Right atrium auricular region (tissue), 2 donors: ENCODE measurements around the gene HYI. TPM values are rescaled to one million over a fixed set of nuclear protein-coding genes. Genes with fewer than 3 reads are reported as not detected.

Experiments used
- DNase-seq: peaks from one replicate; pipeline ENCODE4 v3.0.0-alpha.2; 2019; ENCODE audit warnings: low spot score
- H3K27ac ChIP-seq, 2 donors: fragments of 200-600 bp; sonication (generic); 1 replicate in 1 of 2; 2 replicates in 1 of 2; pipeline ENCODE4 v1.5.1; 2016 to 2019
- H3K27me3 ChIP-seq, 2 donors: fragments of 200-600 bp; sonication (generic); one replicate each; pipeline versions ENCODE4 v1.5.1 to v1.6.0; 2017 to 2019
- H3K36me3 ChIP-seq: fragments of 200-600 bp; sonication (generic); one replicate; pipeline ENCODE4 v1.5.1; 2016
- H3K4me1 ChIP-seq, 2 donors: fragments of 200-600 bp; sonication (generic); one replicate each; pipeline versions ENCODE4 v1.5.1 to v1.6.0; 2017 to 2019
- H3K4me3 ChIP-seq, 2 donors: fragments of 200-600 bp; sonication (generic); 1 replicate in 1 of 2; 2 replicates in 1 of 2; pipeline ENCODE4 v1.5.1; 2017 to 2019; ENCODE audit warnings: mild to moderate bottlenecking in 1 of 2, moderate library complexity in 1 of 2
- H3K9me3 ChIP-seq, 2 donors: fragments of 200-600 bp; sonication (generic); one replicate each; pipeline ENCODE4 v1.5.1; 2019
- CTCF ChIP-seq, 2 donors: fragments of 200-600 bp; sonication (generic); IDR thresholded peaks; one replicate each; pipeline ENCODE4 v1.5.1; 2019; ENCODE audit warnings: antibody characterized with exemption in 2 of 2
- total RNA-seq, 2 donors: library from RNA; depleted of rRNA; stranded (reverse); fragments of >200 nt; gene quantifications; one replicate each; pipeline ENCODE4 v1.1.0, GENCODE V29; 2016

Gene HYI
- total RNA-seq, 2 donors from 2014 or later, result 17.3 to 23.0 TPM

DNA sequence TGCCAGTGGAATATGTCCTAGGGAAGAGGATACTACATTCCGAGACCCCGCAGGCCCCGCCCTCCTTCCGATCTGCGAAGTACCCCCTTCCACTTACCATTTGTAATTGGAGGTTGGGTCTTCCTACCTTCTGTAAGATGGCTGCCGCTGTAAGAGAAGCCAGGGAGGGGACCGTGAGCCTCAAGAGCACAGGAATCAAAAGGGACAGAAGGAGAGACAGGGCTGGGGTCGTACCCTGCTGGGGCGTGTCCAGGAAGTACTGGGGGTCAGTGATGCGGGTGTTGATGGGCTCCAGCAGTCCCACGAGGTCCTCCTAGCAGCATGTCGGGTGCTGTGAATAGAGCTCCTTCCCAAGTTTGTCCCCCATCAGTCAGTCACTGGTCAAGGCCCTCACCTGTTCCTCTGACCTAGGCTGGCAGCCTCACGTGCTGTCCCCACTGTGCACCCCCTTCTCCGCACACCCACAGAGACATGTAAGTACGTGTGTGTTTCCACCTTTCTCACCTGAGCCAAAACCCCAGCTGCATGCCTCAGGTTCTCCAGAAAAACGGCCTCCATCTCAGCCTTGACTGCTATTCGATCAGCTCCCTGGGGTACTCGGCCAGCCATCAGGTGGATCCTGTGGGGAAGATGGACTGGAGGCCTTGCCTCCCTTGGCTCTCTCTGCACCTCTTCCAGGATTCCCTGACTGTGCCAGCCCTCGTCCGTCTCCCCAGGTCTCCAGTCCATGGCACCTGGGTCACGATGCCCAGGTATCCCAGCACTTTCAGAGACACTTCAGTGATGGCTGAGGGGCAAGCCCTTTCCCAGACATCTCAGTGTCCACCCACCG, 1.8 kb downstream of the HYI start:
- Histone ChIP-seq H3K27me3 (no peaks in the 10 kb centered on the region), H3K4me3 (no peak overlapping the region), H3K36me3 (peaks cover 47% of the 10 kb centered on the region), H3K4me1 (peaks cover 0 to 29% of the 10 kb centered on the region in 2 donors), H3K9me3 (no peaks in the 10 kb centered on the region), H3K27ac (no peak overlapping the region)
- no peak for TF ChIP-seq CTCF (IDR thresholded peaks at IDR 0.05)
- DNase-seq, result no peak

DNA sequence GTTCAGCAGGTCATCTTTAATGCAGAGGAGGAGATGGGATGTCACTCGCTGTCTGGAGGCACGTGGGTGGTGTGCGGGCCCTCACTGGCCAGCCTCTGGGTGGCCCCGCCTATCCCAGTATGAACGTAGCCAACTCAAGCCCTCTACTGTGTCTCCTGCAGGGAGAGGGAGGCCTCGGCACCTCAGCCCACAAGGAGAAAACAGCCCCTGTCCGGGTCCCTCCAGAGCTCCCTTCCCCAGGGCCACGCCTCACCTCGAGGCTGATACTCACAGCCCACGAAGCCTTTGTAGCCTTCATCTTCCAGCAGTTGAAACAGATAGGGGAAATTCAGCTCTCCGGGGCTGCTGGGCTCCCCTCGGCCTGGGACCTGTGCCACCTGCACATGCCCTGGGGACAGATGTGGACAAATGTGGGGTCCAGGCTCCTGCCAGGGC, 2.6 kb downstream of the HYI start:
- H3K36me3 ChIP-seq, result peaks cover 54% of the 10 kb centered on the region
- H3K9me3 ChIP-seq, result no peaks in the 10 kb centered on the region
- no peak overlapping the region for H3K27ac ChIP-seq
- peaks cover 0 to 29% of the 10 kb centered on the region in 2 donors for H3K4me1 ChIP-seq
- no peak for TF ChIP-seq CTCF (IDR thresholded peaks at IDR 0.05)
- H3K4me3 ChIP-seq, result no peak overlapping the region
- DNase-seq, result no peak
- no peaks in the 10 kb centered on the region for H3K27me3 ChIP-seq

- Histone ChIP-seq H3K9me3 (no peaks in the 10 kb centered on the region), H3K27ac (no peak overlapping the region), H3K4me3 (no peak overlapping the region), H3K27me3 (no peaks in the 10 kb centered on the region), H3K36me3 (peaks cover 62% of the 10 kb centered on the region), H3K4me1 (peaks cover 0 to 29% of the 10 kb centered on the region in 2 donors)
- DNase-seq, result no peak
- TF ChIP-seq CTCF (IDR thresholded peaks at IDR 0.05), result no peak
Observed at GRCh38 chr1:43450251-43450941, 3.3 kb downstream of the HYI start.

- Histone ChIP-seq H3K27ac (no peak overlapping the region), H3K4me3 (no peak overlapping the region), H3K36me3 (peaks cover 69% of the 10 kb centered on the region), H3K4me1 (peaks cover 0 to 27% of the 10 kb centered on the region in 2 donors), H3K9me3 (no peaks in the 10 kb centered on the region), H3K27me3 (no peaks in the 10 kb centered on the region)
- no peak for DNase-seq
- TF ChIP-seq CTCF (IDR thresholded peaks at IDR 0.05), result no peak
Observed at GRCh38 chr1:43449708-43450069, 4.0 kb downstream of the HYI start.

DNA sequence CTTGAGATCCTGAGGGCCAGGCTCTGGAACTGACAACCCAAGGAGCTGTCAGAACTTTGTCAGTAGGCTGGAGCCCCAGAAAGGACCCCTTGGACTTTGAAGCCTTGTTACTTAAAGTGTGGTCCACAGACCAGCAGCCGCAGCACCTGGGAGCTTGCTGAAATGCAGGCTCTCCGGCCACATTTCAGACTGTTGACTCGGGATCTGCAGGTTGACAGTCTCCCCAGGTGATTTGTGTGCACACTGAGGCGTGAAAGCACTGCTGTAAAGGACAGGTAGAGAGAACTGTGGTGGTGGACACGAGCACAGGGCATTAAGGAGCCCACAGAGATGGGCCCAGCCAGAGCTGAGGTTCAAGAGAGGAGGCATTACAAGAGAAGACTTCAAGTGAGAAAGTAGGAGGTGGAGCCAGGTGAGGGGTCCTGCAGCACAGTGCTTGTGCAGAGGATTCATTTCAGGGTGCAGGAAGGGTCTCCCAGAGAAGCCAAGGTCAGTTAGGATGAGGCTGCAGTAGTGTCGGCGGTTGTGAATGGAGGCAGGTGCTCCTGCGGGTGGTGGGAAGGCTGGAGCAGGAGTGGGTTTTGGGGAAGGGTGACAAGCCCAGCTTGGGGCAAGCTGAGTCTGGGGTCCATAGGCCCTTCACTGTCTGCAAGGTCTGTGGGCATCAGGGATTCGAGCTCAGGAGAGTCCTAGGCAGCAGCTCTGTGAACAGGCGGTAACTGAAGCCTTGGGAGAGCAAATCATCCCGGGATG, 4.6 kb downstream of the HYI start:
- Histone ChIP-seq H3K4me3 (no peak overlapping the region), H3K36me3 (peaks cover 75% of the 10 kb centered on the region), H3K9me3 (no peaks in the 10 kb centered on the region), H3K27ac (peak overlapping the region; percentile 42 to 64), H3K27me3 (no peaks in the 10 kb centered on the region), H3K4me1 (peaks cover 0 to 21% of the 10 kb centered on the region in 2 donors)
- no peak for DNase-seq
- no peak for TF ChIP-seq CTCF (IDR thresholded peaks at IDR 0.05)
